ENCODE data around the gene TAF1.
"Not testable (repeated sequence)": the region's sequence is repeated elsewhere in the genome, so short reads cannot be mapped to it uniquely, and the experiment has no call there.

DNA sequence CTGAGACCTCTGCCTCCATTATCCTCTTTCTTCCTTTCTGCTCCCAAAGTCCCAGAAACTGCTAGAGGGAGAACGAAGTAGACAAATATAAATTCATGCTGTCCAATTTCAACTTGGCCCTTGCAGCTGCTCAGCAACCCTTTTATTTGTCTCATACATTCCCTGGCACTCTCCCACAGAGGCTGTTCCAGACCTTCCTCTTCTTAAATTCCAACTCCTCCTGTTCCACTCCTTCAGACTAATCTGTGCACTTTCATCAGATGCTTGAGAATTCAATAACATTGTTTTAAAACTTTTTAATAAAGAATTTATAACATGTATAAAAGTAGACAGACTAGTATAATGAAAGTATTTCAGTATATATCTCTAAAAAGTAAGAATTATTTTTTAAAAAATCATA, 49.2 kb upstream of the TAF1 start:
- not testable (repeated sequence) for TF ChIP-seq POLR2AphosphoS5 (IDR thresholded peaks at IDR 0.05; ENCODE audit: low read depth, low read length); CTCF (IDR thresholded peaks at IDR 0.05); EZH2phosphoT487 (IDR thresholded peaks at IDR 0.05; ENCODE audit: borderline replicate concordance, low read depth); EP300 (IDR thresholded peaks at IDR 0.05; ENCODE audit: borderline replicate concordance in 1 of 2, low read depth in 1 of 2, low read length in 1 of 2)
- TF ChIP-seq, protein P1, sequence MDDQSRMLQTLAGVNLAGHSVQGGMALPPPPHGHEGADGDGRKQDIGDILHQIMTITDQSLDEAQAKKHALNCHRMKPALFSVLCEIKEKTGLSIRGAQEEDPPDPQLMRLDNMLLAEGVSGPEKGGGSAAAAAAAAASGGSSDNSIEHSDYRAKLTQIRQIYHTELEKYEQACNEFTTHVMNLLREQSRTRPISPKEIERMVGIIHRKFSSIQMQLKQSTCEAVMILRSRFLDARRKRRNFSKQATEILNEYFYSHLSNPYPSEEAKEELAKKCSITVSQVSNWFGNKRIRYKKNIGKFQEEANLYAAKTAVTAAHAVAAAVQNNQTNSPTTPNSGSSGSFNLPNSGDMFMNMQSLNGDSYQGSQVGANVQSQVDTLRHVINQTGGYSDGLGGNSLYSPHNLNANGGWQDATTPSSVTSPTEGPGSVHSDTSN (IDR thresholded peaks at IDR 0.05), result not testable (repeated sequence)
